Superior temporal gyrus (tissue), 1 donor: ENCODE results near the gene MARK3.
"Not testable (repeated sequence)": the region's sequence is repeated elsewhere in the genome, so short reads cannot be mapped to it uniquely, and the experiment has no call there.

Source experiments
- DNase-seq: peaks from one replicate; pipeline ENCODE4 v3.0.0-alpha.2; 2016; ENCODE audit errors: extremely low spot score

MARK3 gene

DNA sequence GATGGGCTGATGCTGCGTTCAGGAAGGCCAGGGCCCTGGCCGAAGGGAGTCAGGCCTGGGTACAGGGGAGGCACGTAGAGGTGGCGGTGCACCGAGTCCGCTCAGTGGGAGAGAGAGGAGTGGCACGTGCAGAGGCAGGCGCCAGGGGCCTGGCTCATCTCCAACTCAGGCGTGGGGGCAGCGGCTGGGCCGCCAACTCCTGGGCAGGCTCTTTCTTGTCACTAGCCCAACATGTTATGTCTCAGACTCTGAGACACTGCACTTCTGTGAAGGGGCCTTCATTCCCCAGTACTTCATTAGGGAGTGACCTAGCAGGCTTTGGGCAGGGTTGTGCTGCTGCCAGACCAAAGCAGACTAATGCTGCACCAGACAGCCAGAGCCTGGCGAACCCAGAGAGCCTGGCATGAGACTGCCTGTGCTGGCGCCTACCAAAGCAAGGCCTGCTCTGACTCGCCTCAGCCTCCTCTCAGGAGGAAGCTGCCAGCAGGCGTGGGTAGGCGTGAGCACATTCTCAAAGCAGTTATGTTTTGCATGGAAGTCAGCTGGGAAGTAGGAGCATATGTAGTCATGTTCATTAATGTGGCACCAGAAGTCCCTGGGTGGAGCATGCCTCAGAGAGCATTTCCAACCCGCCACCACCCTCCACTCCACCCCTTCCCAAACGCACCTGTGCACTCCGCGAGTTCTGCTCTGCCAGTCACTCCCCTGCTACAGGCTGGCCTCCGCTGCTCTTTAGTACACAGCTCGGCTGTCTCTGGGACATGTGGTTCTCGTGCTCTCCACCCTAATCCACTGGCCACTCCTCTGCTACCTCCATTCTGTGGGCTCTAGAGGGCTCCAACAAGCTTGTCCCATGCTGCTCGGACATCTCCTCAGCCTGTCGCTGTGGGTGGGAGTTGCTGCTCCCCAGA is 127.7 kb downstream of the MARK3 start:
- DNase-seq, result peak; percentile 73

DNA sequence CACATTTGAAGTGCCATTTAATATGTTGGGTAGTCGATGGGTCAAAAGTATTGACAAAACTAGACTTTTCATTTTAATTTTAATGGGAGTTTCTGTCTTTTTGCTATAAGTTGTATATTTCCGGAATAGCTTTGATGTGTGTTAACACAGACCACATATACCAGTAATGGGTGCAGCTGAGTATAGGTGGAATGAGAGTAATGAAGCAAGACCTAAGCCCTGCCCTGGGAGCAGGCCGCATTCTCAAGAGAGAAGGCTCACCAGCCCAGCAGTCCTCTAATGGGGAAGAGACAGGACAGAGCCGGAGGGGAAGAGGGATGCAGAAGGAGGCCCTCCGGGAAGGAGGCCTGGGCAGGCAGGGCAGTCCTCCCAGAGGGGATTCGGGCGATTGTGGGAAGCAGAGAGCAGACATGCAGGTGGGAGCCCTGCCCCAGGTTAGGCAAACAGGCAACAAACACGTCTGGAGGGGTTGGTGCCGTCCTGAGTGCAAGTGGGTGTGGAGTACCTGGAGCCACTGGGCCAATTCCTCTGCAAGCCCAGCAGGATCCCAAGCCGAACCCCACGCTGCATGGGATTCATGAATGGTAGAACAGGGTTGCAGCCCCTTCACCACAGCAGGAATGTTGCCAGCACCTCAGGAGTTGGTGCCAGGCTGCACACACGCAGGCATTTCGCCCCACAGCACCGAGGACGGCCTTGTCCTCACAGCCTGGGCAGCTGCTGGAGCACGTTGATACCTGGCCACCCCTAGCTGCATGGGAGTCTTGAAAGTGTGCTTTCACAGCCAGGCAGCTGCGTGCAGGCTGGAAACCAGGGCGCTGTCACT is 129.6 kb downstream of the MARK3 start:
- no peak for DNase-seq

DNA sequence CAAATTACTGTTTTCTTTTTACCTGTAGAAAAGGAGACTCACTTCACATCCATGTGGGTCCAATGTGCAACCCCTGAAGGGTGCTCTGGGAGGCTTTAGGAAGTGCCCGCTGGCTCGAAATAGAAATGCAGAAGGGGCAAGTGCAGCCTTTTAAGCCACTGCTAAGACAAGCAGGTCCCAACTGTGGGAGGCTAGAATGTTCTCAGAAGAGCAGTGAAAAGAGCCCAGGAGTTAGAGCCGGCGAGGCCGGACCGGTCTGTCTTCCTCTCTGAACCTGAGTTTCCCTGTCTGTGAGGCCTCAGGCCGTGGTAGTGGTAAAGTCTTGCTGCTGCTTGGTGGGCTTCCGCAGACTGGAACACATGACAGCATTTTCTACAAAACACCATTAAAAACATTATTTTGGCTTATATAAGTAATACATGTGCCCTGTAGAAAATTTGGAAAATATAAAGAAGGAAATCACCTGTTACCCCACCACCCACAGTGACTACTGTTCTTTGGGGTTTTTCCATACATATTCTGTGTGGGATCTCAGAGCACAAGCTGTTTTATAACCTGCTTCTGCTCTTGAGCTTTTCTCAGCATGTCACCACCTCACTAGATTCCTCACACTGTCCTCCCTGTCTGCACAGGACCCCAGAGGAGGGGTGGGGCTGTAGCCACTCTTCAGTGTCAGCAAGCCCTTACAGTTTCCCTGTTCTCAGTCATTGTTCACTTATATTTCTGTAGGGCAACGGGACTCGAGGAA is 131.4 kb downstream of the MARK3 start:
- DNase-seq, result peak; percentile 57

DNA sequence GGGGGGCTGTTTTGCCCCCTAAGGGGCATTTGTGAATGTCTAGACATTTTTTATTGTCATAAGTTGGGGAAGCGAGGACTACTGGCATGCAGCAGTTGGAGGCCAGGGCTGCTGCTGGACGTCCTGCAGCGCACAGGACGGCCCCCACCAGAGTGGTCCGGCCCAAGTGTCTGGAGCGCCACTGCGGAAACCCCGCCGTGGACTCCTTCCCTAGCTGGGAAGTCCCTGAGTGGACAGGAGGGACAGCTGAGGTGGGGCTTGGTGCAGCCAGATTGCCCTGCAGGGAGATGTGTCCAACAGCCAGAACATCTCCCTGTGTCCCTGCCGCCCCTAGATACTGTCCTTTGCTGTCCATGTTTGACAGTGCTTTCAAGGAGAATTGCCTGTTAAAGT is 132.0 kb downstream of the MARK3 start:
- DNase-seq, result no peak

DNA sequence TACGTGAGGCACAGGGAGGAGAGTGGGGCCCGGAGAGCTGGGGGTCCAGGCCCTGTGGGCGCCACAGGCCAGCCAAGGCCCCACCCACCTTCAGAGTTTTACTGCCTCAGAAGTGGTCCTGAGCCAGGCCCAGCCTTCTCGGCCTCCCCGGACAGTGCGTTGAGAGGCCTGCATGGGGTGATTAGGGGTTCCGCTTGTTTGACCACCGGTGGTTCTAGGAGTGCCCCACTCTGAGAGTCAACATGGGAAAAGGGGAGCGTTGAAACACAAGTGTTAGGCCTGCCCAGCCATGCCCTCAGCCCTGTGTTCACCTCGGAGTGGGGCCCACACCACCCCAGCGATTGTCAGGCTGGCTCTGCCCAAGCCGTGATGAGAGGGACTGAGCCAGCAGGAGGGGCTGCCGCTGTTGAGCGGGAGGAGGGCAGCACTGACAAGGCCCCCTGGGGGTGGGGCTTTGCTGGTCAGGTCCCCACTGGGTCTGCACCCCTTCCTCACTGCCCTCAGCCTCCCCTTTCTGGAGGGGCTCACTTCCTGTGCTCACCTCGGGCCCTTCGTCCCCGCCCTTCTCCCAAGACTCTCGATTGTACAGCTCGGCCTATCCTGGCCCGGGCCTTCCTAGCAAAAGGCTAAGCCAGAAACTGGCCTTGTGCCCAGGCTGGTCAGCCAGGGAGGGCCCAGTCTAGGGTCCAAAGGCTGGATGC is 132.7 kb downstream of the MARK3 start:
- DNase-seq, result no peak

DNA sequence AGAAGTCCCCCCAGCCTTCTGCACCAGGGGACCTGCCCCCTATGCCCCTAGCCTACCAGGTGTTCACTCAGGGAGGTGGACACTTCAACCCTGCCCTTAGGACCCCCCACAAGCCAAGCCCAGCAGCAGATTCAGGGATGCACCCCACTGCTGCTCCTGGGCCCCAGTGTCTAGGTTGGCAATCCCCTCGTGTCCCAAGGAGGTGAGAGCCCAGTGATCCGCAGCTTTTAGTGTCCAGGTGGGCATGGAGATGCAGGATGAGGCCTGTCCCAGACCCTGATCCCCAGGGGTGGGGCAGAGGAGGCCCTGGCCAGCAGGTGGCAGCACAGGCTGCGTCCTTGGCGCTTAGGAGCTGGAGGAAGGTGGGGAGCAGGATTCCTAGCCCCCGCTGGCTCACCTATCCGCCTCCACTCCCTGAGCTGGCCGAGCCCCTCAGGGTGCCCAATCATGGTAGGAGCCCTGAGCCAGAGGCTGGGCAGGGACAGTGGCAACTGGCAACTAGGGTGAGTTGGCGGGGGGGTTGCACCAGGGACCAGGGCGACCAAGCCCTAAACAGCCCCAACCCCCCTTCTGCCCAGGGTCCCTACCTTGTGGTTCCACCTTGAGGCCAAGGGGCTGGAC is 133.3 kb downstream of the MARK3 start:
- peak; percentile 78 for DNase-seq

DNA sequence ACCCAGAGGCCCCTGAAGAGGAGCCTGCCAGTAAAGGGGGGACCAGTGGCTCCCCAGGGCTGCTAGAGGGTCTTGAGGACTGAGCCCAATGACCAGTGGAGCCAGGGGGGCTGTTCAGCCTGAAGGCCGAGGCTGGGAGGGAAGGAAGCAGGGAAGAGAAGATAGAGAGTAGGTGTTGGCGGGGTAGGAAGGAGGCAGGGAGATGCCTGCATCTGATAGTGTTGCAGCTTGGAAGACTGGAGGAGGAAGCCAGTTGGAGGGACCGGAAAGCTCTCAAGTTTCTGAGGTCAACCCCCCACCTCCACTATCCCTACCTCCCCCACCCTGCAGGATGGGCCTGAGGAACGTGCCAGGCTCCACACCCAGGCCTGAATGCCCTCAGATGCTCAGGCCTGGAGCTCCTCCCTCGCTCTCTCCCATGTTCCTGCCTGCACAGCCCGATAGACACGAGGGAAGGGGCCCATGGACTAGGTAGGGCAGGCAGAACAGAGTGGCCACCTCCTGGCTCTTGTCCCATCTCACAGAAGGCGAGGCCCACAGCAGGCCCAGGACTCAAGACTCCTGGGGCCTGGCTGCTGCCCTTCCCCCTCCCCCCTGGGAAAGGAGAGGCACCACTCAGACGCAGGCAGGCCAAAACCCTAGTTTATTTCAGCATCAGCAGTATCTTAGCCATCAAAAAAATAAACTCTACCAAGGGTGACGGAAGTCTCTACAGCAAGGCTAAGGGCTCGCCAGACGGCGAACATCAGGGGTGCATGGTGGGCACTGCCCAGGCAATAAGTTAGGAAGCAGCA is 134.0 kb downstream of the MARK3 start:
- no peak for DNase-seq

DNA sequence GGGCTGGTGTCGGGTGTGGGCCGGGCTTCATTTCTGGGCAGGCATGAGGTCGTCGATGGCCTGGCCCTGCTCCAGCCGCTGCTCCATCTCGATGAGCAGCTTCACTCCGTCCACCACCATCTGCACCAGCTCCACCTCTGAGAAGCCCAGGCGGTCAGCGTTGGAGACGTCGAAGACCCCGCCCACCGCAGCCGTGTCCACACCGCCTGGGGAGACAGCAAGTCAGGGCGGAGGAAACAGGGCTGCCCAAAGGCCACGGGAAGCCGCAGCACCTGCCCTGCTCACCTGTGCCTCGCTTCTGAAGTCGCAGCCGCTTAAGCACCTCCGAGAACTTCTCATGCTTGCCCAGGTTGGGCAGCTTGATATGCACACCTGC is 134.6 kb downstream of the MARK3 start:
- no peak for DNase-seq

DNA sequence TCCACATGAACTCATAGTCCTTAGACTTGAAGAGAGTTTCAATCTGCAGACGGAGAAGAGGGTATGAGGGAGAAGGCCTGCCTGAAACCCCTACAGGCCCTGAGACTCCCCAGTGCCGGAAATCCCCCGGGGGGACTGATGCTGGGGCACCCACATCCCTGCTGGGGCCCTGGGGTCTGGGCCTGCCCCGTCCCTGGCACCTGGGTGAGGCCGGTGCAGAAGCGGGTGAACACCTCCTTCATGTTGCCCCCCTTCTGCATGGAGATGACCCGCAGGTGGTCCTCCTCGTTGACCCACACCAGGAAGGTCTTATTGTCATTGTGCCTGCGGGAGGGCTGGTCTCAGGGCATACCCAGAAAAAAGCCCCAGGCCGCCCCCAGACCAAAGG is 135.0 kb downstream of the MARK3 start:
- no peak for DNase-seq

DNA sequence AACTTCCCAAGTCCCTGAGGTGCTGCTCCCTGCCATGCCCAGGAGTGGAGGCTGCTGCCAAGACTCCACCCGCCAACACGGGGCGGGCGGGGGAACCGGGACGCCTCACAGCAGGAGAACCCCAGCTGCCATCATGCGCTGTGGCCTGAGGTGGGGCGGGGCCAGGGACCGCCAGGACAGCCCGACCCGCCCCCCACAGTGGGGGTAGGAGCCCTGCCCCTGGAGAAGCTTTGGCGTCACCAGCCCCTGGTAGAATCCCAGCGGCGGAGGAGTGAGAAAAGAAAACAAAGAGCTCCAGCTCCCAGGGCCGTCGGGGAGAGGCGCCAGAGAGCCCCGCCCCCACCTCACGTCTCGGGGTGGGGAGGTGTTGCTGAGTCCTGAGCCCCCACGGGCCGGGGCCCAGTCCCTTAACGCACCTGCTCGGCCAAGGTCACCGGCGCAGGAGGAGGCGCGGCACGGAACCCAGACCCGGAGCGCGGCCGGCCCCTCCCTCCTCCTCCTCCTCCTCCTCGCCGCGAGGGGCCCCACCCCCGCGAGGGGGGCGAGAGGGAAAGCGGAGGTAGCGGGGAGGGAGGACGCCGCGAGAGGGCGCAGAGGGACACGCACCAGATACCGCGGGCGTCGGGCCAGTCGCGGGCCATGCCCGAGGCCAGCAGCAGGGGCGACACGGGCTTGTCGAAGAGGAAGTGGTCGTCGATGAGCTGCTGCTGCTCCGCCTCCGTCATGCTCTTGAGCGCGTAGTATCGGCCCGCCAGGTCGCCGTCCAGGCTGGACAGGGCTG is 135.6 kb downstream of the MARK3 start:
- DNase-seq, result peak; percentile 80

DNA sequence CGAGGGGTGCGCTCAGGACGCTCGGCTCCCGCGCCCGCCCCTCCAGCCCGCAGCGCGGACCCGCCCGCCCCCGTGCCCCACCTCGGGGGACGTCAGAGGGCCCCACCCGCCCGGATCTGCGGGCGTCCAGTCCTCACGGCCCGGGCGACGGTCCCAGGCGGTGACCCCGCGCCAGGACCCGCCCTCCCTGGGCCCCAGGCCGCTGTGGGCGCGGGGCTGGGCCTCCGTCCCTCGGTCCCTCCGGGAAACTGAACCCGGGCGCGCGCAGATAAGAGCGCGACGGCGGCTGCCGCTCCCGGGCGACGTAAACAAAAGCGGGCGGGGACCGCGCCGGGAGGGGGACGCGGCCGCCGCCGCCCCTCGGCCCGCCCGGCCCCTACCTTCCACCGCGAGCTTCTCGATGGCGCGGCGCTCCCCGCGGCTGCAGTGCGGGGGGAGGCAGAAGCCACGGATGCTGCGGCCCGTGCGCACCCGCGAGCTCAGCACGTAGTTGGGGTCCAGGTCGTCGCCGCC is 136.3 kb downstream of the MARK3 start:
- DNase-seq, result no peak

DNA sequence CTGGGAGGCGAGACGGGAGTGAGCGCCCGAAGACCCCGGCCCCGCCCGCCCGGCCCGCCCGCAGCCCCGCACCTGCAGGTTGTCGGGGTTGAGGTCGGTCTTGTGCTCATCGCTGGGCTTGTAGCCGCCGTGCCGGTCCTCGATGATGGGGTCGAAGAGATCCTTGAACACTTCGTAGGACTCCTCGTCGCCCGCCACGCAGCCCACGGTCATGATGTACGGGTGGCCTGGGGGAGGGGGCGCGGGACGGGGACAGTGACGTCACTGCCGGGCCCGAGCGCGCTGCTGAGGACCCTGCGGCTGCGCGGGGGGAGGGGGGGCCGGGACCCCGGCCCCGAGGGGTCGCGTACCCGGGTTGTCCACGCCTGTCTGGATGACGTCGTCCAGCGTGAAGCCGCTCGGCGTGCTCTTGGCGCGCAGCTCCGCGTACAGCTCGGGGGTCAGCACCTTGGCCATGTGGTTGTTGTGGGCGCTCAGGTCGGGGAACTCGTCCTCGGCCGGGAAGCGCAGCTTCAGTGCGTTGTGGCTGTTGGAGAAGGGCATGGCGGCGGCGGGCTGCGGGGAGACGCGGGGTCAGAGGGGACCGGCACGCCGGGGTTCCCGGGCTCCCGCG is 136.8 kb downstream of the MARK3 start:
- peak; percentile 8 for DNase-seq

DNA sequence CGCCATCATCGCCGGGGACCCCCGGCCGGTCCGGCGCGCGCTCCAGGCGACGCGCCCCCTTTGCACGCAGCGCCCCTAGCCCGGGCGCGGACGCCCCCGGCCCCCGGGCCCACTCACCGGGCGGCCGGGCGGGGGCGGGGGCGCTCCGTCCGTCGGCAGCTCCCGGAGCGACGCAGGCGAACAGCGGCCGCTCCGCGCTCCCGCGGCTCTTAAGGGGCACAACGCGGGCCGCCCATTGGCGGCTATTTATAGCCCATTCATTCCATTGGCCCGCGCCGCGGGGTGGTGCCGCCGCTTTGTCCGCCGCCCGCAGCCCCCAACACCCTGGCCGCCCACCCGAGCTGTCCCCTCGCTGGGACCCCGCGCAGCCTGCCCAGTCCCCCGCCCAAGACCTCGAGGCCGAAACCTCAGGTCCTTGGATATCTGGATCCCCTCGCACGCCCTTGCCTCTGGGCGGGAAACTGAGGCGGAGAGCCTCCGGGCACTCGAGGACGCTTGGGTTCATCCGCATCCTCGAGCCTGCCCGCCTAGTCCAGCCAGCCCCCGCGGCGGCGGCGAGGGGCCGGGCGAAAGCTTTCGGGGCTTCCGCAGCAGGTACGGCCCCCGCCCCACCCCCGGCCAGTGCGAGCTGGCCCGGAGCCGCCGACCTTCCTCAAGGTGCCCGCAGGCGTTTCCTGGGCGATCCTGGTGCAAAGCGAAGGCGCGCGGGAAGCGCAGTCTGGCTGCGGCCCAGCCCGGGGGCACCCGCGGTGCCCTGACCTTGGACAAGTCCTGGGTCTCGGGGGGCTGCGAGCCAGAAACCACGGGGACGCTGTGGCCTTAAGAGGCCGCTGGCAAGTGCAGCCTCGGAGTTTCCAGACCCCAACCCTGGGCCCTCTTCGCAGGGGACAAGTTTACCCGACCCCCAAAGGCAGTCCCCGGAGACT is 137.7 kb downstream of the MARK3 start, which contains the start of gene CKB:
Gene CKB, minus strand, starts transcription at position 182 of the 926 bp plus-strand sequence. CDS start 337 bp downstream, outside the sequence.
- peak; percentile 93 for DNase-seq

DNA sequence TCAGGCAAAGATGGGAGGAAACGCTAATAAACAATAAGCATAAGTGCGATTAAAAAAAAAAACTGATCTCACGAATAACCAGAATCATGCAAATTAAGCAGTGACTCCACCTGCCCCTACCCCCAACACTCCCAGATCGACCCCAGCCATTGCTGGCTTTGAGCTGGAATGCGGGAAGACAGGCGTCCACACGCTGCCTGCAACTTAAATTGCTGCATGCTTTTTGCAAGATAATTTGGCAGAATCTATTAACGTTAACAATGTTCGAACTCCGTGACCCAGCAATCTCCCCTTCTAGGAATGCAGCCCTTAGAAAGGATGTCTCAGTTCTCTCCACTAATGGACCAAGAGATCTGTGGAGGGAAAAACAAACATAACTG is 138.3 kb downstream of the MARK3 start:
- peak; percentile 4 for DNase-seq

DNA sequence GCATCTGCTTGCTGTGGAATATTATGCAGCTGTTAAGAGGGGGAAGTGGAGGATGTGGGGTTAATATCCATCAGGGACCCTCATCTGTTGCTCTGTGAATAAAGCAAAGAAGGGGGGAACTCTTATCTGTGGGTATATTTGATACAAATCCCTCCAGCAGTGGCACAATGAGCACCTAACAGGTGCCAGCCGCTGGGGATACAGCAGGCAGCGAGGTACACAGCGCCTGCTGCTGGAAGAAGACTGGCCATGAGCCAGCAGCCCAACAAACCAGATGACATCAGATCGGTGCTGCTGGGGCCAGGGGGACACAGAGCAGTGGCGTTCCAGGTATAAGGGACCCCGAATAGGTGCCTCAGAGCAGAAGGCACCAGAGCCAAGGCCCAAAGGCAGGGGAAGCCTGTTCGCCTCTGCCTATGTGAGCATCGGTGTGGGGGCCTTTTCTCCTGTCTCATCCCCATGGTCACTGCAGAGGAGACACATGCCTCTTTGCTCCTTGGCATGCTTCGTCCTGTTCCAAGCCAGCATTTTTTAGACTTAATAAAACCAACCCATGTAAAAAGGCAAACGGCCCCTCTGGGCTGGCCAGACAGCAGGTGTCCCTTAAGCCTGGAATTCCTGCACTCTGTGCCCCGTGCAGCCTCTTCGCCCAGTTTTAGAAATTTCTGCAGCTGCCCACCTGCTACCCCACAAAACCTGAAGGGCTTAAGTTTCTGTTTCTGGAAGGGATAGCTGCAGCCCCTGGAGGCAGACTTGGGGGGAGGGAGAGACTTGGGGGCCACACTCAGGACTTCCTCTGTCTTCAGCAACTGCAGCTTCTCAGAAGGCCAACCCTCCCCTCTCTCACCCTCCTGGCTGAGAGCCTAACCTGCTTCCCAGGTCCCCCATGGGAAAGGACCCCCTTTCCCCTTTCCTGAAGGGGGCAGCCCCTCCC is 139.1 kb downstream of the MARK3 start:
- no peak for DNase-seq

DNA sequence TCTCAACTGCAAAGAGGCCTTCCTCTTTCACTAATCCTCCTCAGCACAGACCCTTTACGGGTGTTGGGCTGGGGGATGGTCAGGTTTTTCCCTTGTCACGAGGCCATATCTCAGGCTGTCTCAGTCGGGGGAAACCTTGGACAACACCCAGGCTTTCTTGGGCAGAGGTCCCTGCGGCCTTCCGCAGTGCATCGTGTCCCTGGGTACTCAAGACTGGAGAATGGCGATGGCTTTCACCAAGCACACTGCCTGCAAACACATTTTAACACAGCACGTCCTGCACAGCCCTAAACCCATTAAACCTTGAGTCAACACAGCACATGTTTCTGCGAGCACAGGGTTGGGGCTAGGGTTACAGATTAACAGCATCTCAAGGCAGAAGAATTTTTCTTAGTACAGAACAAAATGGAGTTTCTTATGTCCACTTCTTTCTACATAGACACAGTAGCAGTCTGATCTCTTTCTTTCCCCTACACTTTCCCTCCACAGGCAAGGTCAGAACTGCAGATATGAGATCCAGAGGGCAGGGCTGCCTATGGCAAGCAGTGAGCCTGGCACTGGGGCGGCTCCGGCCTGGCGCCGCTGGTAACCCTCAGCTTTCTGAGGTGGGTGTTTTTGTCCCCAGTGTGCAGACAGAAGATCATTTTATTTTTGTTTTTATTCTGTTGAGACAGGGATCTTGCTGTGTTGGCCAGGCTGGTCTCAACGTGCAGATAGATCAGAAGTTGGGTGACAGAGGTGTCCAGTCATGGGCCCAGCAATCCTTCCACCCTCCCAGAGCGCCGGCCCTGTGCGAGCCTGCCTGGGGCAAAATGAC is 140.4 kb downstream of the MARK3 start:
- not testable (repeated sequence) for DNase-seq
